ENCODE measurements around the gene SERPINB6.
"Not testable (repeated sequence)": the region's sequence is repeated elsewhere in the genome, so short reads cannot be mapped to it uniquely, and the experiment has no call there.

Gene SERPINB6

DNA sequence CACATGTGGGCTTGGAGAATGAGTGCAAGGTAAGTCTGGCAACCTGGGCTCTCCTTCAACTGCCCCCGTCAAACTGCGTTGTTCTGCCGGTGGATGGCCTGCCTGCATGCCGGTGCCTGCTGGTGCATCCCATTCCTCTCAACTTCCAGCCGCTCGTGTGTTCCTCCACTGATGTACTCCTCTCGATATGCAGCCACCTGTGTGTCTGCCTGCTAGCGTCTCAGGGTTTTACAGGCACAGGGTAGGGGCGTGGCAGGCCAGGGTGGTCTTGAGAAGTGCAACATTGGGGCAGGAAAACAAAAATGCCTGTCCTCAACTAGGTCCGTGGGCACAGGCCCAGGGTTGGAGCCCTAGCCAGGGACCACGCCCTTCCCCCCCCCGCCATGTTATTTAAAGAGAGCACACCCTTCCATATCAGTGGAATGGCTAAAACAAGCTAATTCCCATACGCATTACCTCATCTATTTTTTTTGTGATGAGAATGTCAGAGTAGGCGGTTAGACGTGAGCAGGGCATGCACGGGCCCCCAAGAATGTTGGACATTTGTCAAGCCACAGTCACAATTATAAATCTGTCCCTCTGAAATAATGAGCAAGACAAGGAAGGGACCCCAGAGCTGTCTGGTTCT, 33.2 kb downstream of the SERPINB6 start:
- no peak overlapping the region for H3K4me3 ChIP-seq (ENCODE audit: low read depth, low read length)
- TF ChIP-seq, protein P1, sequence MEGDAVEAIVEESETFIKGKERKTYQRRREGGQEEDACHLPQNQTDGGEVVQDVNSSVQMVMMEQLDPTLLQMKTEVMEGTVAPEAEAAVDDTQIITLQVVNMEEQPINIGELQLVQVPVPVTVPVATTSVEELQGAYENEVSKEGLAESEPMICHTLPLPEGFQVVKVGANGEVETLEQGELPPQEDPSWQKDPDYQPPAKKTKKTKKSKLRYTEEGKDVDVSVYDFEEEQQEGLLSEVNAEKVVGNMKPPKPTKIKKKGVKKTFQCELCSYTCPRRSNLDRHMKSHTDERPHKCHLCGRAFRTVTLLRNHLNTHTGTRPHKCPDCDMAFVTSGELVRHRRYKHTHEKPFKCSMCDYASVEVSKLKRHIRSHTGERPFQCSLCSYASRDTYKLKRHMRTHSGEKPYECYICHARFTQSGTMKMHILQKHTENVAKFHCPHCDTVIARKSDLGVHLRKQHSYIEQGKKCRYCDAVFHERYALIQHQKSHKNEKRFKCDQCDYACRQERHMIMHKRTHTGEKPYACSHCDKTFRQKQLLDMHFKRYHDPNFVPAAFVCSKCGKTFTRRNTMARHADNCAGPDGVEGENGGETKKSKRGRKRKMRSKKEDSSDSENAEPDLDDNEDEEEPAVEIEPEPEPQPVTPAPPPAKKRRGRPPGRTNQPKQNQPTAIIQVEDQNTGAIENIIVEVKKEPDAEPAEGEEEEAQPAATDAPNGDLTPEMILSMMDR (IDR thresholded peaks at IDR 0.05; ENCODE audit: insufficient read depth, low read depth, low read length, missing control alignments) = no peak
- no peak for DNase-seq (ENCODE audit: low read depth)

DNA sequence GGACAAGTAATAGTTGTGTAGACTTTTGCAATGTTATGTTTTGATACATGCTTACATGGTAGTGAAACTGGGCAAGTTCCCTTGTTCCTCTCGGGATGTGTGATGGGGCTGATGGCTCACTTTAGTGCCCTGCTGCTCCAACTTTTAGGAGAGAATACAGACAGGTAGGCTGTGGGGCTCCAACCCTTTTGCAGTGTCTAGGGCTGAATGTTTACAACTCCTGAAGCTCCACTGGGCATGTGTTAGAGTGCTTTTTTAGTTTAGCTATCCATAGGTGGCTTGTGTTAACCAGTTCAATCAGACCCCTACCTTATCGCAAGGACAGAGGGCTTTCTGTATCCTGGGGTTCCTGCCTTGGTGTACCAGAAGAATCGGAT, 33.8 kb downstream of the SERPINB6 start:
- DNase-seq (ENCODE audit: low read depth) = no peak
- H3K4me3 ChIP-seq (ENCODE audit: low read depth, low read length) = no peak overlapping the region
- TF ChIP-seq, protein P1 (IDR thresholded peaks at IDR 0.05; ENCODE audit: insufficient read depth, low read depth, low read length, missing control alignments) = no peak

DNA sequence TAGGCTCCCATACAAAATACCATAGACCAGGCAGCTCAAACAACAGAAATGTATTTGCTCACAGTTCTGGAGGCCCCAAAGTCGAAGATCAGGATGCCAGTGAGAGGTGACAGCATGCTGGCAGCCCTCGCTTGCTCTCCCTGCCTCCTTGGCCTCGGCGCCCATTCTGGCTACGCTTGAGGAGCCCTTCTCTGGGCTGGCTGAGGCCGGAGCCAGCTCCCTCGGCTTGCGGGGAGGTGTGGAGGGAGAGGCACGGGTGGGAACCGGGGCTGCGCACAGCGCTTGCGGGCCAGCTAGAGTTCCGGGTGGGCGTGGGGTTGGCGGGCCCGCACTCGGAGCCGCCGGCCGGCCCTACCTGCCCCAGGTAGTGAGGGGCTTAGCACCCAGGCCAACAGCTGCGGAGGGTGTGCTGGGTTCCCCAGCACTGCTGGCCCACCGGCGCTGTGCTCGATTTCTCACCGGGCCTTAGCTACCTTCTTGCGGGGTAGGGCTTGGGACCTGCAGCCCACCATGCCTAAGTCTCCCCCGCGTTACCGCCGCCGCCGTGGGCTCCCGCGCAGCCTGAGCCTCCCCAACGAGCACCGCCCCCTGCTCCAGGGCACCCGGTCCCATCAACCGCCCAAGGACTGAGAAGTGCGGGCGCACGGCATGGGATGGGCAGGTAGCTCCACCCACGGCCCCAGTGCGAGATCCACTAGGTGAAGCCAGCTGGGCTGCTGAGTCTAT, 35.6 kb downstream of the SERPINB6 start:
- H3K4me3 ChIP-seq (ENCODE audit: low read depth, low read length) = no peak overlapping the region
- TF ChIP-seq, protein P1 (IDR thresholded peaks at IDR 0.05; ENCODE audit: insufficient read depth, low read depth, low read length, missing control alignments) = no peak
- DNase-seq (ENCODE audit: low read depth) = no peak

DNA sequence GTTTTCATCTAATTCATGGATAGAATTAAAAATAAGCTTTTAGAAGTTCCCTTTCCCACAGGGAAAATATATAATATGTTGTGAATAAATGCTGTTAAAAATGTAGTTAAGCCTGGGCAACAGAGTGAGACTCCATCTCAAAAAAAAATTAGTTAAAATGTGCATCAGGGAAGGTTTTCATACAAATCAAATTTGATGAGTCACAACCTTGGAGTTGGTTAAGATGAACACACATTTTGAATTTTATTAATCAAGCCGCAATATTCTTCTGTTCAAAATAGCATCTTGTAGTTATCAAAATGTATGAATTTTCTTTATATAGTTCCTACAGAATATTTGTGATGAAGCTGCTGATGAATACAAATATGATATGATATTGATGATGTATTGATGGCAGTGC, 37.3 kb downstream of the SERPINB6 start:
- TF ChIP-seq, protein P1 (IDR thresholded peaks at IDR 0.05; ENCODE audit: insufficient read depth, low read depth, low read length, missing control alignments) = no peak
- H3K4me3 ChIP-seq (ENCODE audit: low read depth, low read length) = no peak overlapping the region
- no peak for DNase-seq (ENCODE audit: low read depth)

DNA sequence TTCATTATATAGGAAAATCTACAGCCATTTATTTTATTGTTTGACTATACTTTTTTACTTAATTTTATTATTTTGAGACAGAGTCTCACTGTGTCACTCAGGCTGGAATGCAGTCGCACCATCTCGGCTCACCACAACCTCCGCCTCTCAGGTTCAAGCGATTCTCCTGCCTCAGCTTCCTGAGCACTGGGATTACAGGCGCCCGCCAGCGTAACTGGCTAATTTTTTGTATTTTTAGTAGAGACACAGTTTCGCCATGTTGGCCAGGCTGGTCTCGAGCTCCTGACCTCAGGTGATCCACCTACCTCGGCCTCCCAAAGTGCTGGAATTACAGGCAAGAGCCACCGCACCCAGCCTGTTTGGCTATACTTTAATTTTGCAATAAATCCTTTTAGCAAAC, 38.5 kb downstream of the SERPINB6 start:
- DNase-seq (ENCODE audit: low read depth); H3K4me3 ChIP-seq (ENCODE audit: low read depth, low read length): not testable (repeated sequence)

DNA sequence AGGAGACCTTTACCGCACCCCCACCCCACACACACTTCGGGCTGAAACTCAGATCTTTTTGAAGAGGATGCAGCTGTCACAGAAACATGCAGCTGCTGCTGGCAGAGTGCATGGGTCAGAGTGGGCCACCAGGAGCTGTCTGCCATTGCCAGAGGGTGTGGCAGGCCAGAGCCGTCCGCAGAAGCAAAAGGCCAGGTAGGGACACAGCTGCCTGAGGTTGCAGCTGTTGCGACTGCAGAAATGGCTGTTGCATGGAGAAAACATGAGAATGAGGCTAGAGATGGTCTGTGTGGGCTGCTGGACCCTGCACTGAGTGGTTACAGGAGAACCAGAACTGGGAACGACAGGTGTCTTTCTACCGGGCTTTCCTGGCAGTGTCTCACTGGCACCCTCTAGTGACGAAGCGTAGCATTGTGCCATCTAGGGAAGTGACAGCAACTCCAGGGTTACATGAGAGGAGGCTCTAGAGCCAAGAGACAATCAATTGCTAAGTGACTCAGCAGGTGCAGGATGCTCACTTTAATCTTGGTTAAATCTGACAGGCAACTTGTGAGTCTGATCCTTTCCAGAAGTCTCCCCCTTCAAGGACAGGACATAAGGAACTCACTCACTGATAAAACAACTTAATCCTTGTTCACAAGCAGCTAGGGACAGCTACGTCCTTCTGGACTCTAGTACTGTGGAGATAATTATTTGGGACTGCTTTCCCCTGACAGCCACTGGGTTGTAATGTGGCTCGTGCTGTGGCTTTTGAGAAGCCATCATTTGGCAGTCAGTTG, 39.2 kb downstream of the SERPINB6 start:
- peak; percentile 87 for DNase-seq (ENCODE audit: low read depth)

DNA sequence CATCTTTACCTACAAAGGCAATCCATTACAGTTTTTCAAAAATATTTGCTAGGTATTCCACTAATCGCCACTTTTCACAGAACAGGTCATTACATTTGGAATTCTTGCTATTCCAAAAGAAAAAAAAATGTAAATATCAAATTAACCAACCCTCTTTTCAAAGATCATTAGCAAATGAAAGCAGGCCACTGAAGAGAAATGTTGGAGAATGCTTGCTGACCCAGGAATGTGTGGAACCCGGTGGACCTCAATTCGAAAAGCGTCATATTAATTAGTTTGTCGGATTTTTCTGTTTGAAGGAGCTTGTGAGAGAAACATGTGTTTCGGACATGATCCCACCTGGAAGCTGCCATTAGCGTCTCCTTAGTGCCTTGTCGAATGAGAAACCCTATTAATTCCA, 40.3 kb downstream of the SERPINB6 start:
- DNase-seq (ENCODE audit: low read depth) = no peak
- no peak overlapping the region for H3K4me3 ChIP-seq (ENCODE audit: low read depth, low read length)
- TF ChIP-seq, protein P1 (IDR thresholded peaks at IDR 0.05; ENCODE audit: insufficient read depth, low read depth, low read length, missing control alignments) = no peak

More for the DNA sequence above, 39.2 kb downstream of the SERPINB6 start:
- no peak overlapping the region for H3K4me3 ChIP-seq (ENCODE audit: low read depth, low read length)
- TF ChIP-seq, protein P1 (IDR thresholded peaks at IDR 0.05; ENCODE audit: insufficient read depth, low read depth, low read length, missing control alignments) = peak; percentile 99

DNA sequence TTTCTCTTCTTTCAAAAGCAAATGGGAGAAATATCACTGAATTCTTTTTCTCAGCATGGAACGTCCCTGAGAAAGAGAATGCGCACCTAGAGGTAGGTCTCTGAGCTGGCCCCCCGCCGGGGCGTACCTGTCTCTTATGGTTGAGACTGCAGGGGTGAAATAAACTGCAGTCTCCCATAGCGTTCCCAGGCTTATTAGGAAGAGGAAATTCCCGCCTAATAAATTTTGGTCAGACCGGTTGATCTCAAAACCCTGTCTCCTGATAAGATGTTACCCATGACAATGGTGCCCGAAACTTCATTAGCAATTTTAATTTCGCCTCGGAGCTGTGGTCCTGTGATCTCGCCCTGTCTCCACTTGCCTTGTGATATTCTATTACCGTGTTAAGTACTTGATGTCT, 43.4 kb downstream of the SERPINB6 start:
- not testable (repeated sequence) for H3K4me3 ChIP-seq (ENCODE audit: low read depth, low read length); DNase-seq (ENCODE audit: low read depth)

DNA sequence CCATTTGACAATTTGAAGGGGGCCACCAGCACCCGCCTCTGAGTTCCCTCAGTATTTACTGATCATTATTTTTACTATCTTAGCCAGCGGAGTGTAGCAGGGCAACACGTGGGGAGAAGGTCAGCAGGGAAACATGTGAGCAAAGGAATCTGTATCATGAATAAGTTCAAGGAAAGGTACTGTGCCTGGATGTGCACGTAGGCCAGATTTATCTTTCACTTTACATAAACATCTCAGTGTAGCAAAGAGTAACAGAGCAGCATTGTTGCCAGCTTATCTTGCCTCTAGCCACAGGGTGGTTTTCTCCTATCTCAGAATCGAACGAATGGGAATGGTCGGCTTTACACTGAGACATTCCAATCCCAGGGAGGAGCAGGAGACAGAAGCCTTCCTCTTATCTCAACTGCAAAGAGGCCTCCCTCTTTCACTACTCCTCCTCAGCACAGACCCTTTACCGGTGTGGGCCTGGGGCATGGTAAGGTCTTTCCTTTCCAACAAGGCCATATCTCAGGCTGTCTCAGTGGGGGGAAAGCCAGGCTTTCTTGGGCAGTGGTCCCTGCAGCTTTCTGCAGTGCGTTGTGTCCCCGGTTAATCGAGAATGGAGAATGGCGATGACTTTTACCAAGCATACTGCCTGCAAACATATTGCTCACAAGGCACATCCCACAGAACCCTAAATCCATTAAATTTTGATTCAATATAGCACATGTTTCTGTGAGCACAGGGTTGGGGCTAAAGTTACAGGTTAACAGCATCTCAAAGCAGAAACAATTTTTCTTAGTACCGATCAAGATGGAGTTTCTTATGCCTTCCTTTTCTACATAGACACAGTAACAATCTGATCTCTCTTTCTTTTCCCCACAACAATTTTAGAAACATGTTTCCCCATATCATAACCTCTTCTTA, 45.3 kb downstream of the SERPINB6 start:
- DNase-seq (ENCODE audit: low read depth); H3K4me3 ChIP-seq (ENCODE audit: low read depth, low read length): not testable (repeated sequence)

Data from GM12865 (cell line).